ENCODE data around the gene PRICKLE1. TPM values are rescaled to one million over a fixed set of nuclear protein-coding genes. Genes with fewer than 3 reads are reported as not detected.

The PRICKLE1 gene
- total and polyA plus RNA-seq, 9 of the 15 experiments (the other 6 are each of a cell fraction or from before 2014, with no cell fraction given): 0.22 to 0.85 (median 0.31) TPM

DNA sequence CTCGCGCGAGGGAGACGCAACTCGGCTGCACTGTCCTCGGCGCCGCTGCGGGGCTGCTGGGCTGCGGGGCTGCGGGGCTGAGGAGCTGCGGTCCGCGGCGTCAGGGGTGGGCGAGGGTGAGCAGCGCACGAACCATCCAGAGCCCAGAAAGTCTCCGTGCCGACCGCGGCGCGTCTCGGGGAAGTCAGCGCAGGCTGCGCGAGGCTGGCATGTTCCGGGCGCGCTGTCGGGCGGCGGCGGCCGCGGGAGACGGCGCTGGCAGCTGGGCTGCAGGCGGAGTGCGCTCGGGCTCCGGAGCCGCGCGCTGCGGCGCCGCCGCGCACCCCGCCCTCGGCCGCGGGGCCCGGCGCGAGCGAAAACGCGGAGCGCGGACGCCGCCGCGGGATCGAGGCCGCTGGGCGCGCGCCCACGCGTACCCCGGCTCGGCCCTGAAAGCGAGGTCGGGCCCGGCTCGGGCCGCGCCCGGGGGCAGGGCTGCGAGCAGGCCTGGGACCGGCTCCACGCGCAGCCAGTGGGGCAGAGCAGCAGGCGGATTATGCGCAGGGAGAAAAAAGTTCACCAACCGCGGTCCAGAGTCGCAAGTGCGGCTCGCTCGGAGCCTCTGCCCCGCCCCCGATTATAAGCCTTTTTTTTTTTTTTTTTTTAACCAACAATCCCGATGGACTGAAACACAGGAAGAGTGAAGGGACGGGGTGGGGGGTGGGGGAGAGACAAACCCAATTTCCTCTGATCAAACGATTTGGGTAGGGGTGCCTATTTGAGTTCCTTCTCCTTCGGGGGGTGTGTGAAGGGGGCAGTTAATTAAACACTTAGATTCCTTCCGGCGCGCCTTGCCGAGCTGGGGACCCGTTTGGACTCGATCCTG lies at the start of gene PRICKLE1 (continued):
- no peak for TF ChIP-seq ZNF699 (CRISPR knock-in tag; IDR thresholded peaks at IDR 0.05; ENCODE audit: insufficient replicate concordance)
- TF ChIP-seq EZH2 (IDR thresholded peaks at IDR 0.05; ENCODE audit: borderline replicate concordance, low read depth, low read length): no peak
- TF ChIP-seq ZFX (CRISPR knock-in tag; IDR thresholded peaks at IDR 0.05): peak; percentile 44
- peak; percentile 54 for TF ChIP-seq CXXC5 (CRISPR knock-in tag; IDR thresholded peaks at IDR 0.05)
- TF ChIP-seq, protein P1, sequence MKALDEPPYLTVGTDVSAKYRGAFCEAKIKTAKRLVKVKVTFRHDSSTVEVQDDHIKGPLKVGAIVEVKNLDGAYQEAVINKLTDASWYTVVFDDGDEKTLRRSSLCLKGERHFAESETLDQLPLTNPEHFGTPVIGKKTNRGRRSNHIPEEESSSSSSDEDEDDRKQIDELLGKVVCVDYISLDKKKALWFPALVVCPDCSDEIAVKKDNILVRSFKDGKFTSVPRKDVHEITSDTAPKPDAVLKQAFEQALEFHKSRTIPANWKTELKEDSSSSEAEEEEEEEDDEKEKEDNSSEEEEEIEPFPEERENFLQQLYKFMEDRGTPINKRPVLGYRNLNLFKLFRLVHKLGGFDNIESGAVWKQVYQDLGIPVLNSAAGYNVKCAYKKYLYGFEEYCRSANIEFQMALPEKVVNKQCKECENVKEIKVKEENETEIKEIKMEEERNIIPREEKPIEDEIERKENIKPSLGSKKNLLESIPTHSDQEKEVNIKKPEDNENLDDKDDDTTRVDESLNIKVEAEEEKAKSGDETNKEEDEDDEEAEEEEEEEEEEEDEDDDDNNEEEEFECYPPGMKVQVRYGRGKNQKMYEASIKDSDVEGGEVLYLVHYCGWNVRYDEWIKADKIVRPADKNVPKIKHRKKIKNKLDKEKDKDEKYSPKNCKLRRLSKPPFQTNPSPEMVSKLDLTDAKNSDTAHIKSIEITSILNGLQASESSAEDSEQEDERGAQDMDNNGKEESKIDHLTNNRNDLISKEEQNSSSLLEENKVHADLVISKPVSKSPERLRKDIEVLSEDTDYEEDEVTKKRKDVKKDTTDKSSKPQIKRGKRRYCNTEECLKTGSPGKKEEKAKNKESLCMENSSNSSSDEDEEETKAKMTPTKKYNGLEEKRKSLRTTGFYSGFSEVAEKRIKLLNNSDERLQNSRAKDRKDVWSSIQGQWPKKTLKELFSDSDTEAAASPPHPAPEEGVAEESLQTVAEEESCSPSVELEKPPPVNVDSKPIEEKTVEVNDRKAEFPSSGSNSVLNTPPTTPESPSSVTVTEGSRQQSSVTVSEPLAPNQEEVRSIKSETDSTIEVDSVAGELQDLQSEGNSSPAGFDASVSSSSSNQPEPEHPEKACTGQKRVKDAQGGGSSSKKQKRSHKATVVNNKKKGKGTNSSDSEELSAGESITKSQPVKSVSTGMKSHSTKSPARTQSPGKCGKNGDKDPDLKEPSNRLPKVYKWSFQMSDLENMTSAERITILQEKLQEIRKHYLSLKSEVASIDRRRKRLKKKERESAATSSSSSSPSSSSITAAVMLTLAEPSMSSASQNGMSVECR (CRISPR knock-in tag; IDR thresholded peaks at IDR 0.05): 0 out of 2 replicates have a peak, but pooled peaks have one; percentile 38
- no peak for TF ChIP-seq C11orf30 (IDR thresholded peaks at IDR 0.05; ENCODE audit: low read depth)
- no peak for TF ChIP-seq PHF20 (IDR thresholded peaks at IDR 0.05; ENCODE audit: partially characterized antibody)
- TF ChIP-seq ZNF24 (IDR thresholded peaks at IDR 0.05): no peak
- TF ChIP-seq, protein P2, sequence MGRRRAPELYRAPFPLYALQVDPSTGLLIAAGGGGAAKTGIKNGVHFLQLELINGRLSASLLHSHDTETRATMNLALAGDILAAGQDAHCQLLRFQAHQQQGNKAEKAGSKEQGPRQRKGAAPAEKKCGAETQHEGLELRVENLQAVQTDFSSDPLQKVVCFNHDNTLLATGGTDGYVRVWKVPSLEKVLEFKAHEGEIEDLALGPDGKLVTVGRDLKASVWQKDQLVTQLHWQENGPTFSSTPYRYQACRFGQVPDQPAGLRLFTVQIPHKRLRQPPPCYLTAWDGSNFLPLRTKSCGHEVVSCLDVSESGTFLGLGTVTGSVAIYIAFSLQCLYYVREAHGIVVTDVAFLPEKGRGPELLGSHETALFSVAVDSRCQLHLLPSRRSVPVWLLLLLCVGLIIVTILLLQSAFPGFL (CRISPR knock-in tag; IDR thresholded peaks at IDR 0.05): no peak
